Measurements from ENCODE around the gene MTUS2. TPM values are rescaled to one million over a fixed set of nuclear protein-coding genes. Genes with fewer than 3 reads are reported as not detected.

MTUS2 gene
- total and polyA plus RNA-seq, 2 of the 8 experiments (the other 6 are each of a cell fraction or from before 2014, with no cell fraction given): 0.18 to 0.80 TPM

DNA sequence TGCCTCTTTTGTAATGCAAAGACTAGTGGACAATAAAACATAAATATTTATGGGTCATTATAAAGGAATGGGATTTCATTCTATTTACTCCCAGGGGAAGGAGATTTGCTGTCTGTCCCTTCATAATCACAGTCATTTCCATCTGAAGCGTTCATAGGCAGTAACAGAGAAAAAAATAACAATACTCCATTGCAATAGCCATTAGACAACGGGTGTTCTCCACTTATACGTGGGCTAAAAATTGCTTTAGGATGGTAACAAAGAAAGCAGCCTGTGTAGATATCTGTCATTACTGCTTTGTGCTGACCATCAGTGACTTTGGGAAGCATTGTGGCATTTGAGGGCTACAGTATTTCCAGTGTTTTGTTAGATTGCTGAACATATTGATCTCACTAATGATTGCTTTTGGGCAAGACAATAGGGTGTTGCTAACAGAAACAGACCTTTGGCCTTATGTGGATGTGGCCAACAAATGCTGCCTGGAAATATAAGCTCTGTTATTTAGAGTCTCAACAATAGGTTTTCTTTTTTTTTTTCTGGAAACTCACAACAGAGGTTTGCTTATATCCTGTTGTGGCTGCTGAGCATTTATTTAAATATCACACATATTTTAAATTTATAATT is 355.2 kb downstream of the MTUS2 start:
- WGBS, 2 experiments (ENCODE audit: extremely low coverage in 1 of 2, insufficient coverage in 1 of 2, insufficient read length in 1 of 2, insufficient replicate concordance in 2 of 2, low coverage in 1 of 2, low lambda C conversion rate in 2 of 2, missing lambda C conversion rate in 1 of 2): 88% methylated on average over 3 of the region's 3 CpGs; no CpG with 5 or more reads in 1 of the 2 experiments
- Histone ChIP-seq H3K36me3 (ENCODE audit: control insufficient read depth in 2 of 4, insufficient read depth in 4 of 4, low read length in 3 of 4) (no peaks in the 10 kb centered on the region; a peak in 1 of 8 replicates), H3K4ac (replicated peaks; ENCODE audit: insufficient read length, low read depth, low read length) (no peak overlapping the region), H2AK5ac (ENCODE audit: low read depth, low read length) (no peak overlapping the region), H3K9ac (replicated peaks in 1 of 4; ENCODE audit: extremely low read depth in 1 of 4, low read depth in 3 of 4, low read length in 3 of 4) (no peak overlapping the region), H4K91ac (replicated peaks; ENCODE audit: insufficient read length, low read length) (no peak overlapping the region), H3K14ac (ENCODE audit: insufficient read length) (no peak overlapping the region), H3K27ac (ENCODE audit: low read depth, low read length) (no peak overlapping the region), H3K56ac (replicated peaks; ENCODE audit: insufficient read length, low read depth, low read length) (no peak overlapping the region), H2BK20ac (ENCODE audit: low read length) (no peak overlapping the region), H2BK120ac (replicated peaks; ENCODE audit: low read depth, low read length) (no peak overlapping the region), H3K4me1 (replicated peaks in 1 of 4; ENCODE audit: control insufficient read depth in 3 of 4, insufficient read depth in 4 of 4, low read length in 3 of 4) (no peaks in the 10 kb centered on the region), H2BK5ac (ENCODE audit: low read depth, low read length) (no peak overlapping the region), H2BK12ac (ENCODE audit: low read depth, low read length) (no peak overlapping the region), H2AFZ (ENCODE audit: low read length) (no peak overlapping the region), H4K8ac (ENCODE audit: extremely low read depth, insufficient read depth, low read length) (no peak overlapping the region), H2BK15ac (ENCODE audit: low read length) (no peak overlapping the region), H4K20me1 (replicated peaks in 1 of 2; ENCODE audit: control insufficient read depth in 1 of 2, insufficient read depth in 2 of 2, low read length in 2 of 2) (no peaks in the 10 kb centered on the region), H3K79me2 (ENCODE audit: control insufficient read depth in 1 of 2, insufficient read depth in 2 of 2, low read length in 2 of 2) (no peaks in the 10 kb centered on the region), H3K9me3 (ENCODE audit: insufficient read depth in 2 of 2, low read depth in 1 of 2, low read length in 1 of 2) (no peaks in the 10 kb centered on the region), H4K5ac (ENCODE audit: insufficient read length, low read depth, low read length) (no peak overlapping the region), H3K79me1 (ENCODE audit: low read depth, low read length) (no peaks in the 10 kb centered on the region), H3K4me3 (ENCODE audit: extremely low read depth in 1 of 4, insufficient read depth in 2 of 4, low read depth in 3 of 4, low read length in 4 of 4) (no peak overlapping the region), H3K27me3 (replicated peaks in 1 of 4; ENCODE audit: control insufficient read depth in 3 of 4, extremely low read depth in 1 of 4, insufficient read depth in 3 of 4, low read length in 3 of 4) (no peaks in the 10 kb centered on the region), H3K4me2 (ENCODE audit: insufficient read depth in 1 of 2, low read depth in 2 of 2, low read length in 2 of 2) (no peak overlapping the region), H3K23me2 (ENCODE audit: low read depth, low read length) (no peaks in the 10 kb centered on the region), H3K18ac (ENCODE audit: extremely low read depth, low read length) (no peak overlapping the region), H3K23ac (ENCODE audit: insufficient read length) (no peak overlapping the region)
- no peak for DNase-seq (ENCODE audit: low read depth in 1 of 2, low spot score in 2 of 2)
- CTCF ChIA-PET (ENCODE audit: partially characterized antibody): no interaction called here
- POLR2A ChIA-PET (ENCODE audit: partially characterized antibody): no interaction called here
- TF ChIP-seq BACH1 (IDR thresholded peaks at IDR 0.05; ENCODE audit: low read length): no peak
- TF ChIP-seq POLR2AphosphoS5 (IDR thresholded peaks at IDR 0.05; ENCODE audit: low read depth, low read length): no peak
- no peak for TF ChIP-seq ZNF274 (IDR thresholded peaks at IDR 0.05; ENCODE audit: borderline replicate concordance, extremely low read depth, low read length)
- FAIRE-seq: no peak
